Stimulated activated CD4-positive, alpha-beta T cell treated with anti-CD3 and anti-CD28 coated beads, Interleukin-1b, Interleukin-23, amount 100 ng/mL, for 48 hours (primary cell): ENCODE data around the gene CDC34.

Experiments used
- DNase-seq: peaks from one replicate; pipeline ENCODE4 v3.0.0-alpha.2; 2020

Gene CDC34

DNA sequence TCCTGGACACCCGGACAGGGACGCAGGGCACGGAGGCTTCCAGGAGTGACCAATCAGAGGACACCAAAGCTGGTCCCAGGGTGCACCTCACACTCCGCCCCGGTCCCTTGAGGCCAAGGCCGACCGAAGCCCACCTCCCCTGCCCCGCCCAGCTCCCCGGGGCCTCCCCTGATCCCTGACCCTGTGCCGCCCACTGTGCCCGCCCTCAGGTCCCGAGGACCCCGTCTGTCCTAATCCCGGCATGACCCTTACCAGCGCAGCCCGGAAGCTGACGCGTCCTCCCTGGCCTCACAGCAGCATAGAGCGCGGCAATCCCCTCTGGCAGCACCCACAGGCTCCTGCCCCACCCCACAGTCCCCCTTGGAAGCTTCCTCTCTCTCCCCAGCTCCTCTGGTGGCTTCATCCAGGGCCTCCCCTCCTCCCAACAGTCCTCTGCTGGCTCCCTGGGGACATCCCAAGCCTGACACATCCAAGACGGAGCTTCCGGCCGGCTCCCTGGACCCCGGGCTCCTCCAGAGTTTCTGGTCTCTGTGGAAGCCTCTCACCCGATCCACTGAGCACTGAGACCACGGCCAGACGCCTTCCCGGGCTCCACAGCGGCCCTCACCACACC lies 7.4 kb upstream of the CDC34 start:
- no peak for DNase-seq

DNA sequence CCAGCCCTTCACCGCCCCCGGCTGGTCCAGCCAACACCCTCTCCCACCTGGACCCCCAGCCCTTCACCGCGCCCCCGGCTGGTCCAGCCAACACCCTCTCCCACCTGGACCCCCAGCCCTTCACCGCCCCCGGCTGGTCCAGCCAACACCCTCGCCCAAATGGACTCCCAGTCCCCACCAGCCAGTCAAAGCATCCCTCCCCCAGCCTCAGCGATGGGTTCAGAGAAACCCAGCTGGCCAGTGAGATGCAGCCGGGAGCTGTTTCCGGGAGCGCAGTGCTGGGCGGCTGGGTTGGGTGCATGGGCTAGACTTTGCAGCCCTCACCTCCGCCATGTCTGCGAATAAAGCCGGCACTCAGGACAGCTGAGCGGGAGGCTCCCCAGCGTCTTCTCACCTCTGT lies 6.5 kb upstream of the CDC34 start:
- DNase-seq: no peak

DNA sequence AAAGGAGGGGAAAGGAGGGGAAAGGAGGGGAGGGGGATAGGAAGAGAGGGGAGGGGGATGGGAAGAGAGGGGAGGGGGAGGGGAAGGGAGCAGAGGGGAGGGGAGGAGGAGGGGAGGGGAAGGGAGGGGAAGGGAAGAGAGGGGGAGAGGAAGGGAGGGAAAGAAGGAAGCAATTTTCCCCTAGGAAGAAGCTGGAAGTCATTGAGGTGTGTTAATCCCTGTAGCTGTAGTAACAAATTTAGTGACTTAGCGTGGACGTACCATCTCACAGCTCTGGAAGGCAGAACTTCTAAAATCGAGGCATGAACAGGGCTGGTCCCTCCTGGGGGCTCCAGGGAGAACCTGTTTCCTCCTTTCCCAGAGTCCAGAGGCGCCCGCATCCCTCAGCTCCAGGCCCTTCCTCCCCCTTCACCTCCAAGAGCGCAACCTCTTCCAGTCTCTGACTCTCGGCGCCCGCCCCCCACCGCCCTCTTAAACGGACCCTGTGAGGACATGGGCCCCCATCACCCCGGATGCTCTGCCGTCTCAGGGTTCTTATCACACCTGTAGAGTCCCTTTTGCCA lies 5.6 kb upstream of the CDC34 start:
- DNase-seq: no peak

DNA sequence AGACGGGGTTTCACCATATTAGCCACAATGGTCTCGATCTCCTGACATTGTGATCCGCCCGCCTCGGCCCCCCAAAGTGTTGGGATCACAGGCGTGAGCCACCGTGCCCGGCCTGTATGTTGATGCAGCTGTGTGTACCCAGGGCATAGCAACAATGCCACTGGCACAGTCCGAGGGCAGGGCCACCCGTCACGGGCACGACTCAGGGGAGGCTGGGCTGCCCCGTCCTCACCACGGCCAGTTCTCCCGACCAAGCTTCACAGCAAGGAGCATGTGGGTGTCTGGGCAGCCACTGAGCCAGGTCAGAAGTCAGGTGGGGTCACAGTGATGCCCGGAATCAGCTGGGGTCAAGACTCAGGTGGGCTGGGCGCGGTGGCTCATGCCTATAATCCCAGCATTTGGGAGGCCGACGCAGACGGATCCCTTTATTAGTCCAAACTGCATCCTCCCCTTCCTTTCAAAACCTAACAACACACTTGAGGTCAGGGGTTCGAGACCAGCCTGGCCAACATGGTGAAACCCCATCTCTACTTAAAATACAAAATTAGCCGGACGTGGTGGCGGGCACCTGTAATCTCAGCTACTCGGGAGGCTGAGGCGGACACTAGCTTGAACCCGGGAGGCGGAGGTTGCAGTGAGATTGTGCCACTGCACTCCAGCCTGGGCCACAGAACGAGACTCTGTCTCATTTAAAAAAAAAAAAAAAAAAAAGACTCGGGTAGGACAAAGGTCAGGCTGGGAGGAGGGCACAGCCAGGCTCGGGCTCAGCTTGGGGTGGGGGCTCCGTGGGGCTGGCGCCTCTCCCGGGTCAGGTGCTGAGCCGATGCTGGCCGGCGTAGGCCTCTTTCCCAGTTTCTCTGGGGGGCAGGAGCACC lies 1.2 kb upstream of the CDC34 start:
- DNase-seq: no peak

DNA sequence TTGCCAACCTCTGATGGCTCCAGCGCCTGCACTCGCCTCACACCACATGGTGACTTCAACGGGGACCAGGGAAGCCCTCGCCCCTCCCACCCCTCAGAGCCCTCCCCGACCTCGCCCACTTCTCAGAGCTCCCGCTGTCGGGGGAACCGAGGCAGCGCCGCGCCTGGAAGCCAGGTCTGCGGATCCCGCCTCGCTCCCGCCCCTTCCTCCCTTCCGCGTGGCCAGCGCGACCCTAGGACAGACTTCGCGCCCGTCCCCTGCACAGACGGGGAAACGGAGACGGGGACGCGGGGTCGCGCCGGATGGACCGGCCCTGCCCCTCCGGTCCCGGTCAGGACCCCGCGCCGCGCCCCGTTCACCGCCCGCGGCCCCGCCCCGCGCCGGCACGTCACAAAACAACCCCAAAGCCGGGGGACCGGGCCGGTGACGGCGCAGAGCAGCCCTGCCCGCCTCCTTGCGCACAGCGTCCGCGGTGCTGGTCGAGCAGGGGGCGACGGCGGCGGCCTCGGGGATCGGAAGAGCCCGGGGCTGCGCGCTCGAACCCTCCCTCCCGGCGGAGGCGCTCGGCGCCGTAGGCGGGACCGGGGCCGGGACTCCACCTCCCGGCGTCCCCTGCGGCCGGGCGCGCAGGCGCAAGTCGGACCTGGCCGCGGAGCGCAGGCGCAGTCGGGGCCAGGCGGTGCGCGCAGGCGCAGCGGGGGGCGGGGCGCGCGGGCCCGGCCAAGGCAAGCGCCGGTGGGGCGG lies 379 bp upstream of the CDC34 start:
- peak; percentile 86 for DNase-seq

DNA sequence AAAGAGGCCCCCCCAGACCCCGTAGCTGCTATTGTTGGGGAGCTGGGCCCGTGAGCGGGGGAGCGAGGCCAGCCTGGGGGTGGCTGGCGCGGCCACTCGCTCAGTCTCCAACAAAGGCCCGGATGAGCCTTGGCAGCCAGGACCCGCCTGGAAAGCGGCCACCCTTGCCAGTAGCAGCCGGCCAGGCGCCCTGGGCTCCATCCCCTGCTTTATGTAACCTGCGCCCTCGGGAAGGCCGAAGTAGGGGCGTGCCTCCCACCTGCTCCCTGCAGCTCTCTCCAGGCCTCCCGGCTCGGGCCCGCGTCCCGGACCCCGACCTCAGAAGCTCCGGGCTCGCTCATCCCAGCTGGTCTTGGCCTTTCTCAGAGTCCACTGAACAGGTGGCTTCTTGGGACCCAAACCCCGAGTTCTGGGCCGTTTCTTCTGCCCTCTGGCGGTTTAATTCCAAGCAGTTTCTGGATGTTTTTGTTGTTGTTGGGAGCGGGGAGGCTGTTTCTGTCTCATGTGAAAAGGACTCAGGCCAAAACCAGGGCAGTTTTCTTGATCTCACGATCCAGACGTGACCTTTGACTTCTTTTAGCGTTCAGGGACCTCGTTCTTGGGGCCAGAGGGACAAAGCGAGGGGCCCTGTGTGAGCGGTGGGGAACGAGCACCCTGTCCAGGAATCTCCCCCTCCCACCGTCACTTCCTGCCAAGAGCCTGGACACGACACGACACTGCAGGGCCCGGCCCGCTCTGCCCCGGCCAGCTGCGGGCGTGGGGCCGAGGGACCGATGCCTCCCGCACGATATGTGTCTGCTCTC lies 1.2 kb downstream of the CDC34 start:
- no peak for DNase-seq

DNA sequence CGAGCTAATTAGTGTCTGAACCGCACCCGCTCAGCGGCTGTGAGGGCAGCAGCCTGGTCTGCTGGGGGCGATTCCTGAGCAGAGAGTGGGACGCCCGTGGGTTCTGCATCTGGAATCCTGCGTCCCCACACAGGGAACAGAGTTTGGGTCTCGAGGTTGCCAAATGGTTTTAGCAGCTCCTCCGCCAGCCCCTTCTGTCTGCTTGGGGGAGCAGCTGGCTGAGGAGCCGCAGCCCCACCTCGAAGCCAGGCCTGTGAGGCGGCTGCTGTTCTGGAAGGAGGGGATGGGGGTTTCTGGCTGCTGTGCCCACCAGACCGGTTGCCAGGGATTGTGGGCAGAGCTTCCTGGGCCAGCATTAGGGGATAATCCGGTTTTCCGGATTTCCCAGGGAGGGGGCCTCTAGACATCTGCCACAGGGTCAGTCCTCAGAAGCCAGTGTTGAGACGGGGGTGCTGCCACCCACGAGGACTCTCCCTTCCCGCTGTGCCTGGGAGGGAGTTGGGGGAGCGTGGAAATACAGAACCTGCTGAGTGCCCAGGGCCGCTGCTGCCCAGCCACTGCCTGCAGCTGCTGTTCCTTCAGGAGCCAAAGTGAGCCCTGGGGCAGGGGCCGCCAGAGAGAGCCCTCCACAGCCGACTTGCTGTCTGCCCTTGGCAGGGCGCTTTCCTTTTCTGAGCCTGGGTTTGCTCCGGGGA lies 2.0 kb downstream of the CDC34 start:
- DNase-seq: no peak

DNA sequence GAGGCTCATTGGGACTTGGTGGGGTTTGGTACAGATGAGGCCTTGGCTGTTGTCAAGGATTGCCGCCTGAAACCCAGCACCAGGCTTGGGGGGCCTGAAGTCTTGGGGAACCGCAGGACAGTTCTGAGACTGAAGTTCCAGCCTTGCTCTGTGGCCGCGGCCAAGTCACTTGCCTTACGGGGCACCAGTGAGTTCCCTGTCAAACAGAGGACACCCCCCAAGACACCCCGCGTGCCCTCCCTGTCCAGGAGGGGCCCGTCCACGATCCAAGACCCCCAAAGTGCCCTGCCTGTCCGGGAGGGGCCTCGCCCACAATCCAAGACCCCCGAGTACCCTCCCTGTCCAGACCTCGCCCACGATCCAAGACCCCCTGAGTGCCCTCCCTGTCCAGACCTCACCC lies 2.5 kb downstream of the CDC34 start:
- DNase-seq: no peak

DNA sequence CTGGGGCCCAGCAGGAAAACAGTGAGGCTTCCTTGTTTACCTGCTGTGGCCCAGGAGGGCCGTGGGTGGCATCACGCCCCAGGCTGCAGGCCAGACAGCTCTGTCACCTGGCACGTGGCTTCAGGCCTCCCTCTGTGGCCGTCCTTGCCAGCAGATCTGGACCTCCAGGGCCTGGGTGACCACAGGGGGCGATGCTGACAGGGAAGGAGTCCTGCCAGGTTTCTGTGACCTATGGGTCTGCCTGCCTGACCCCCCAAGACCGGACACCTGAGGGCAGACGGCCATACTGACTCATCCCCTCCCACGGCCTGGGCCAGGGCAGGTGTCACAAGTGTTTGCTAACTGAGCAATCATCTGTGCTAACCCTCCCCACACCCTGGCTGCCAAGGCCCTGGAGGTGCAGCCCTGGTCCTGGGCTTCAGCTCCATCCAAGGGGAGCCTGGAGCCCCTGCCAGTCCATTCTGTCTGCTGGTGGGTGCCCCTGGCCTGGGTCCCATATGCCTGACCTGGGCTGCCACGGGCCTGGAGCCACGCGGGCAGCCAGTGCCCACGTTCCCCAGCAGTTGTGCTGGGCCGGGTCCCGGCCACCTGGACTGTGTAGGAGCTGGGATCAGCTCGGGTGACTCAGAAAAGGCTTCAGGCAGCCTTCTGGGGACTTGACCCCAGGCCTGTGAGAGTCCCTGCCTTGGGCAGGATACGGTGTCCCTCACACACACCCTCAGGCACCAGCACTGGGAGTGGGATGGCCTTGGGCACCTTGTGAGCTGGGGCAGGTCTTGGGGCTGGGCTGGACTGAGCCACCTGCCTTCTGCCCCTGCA lies 3.7 kb downstream of the CDC34 start:
- no peak for DNase-seq

DNA sequence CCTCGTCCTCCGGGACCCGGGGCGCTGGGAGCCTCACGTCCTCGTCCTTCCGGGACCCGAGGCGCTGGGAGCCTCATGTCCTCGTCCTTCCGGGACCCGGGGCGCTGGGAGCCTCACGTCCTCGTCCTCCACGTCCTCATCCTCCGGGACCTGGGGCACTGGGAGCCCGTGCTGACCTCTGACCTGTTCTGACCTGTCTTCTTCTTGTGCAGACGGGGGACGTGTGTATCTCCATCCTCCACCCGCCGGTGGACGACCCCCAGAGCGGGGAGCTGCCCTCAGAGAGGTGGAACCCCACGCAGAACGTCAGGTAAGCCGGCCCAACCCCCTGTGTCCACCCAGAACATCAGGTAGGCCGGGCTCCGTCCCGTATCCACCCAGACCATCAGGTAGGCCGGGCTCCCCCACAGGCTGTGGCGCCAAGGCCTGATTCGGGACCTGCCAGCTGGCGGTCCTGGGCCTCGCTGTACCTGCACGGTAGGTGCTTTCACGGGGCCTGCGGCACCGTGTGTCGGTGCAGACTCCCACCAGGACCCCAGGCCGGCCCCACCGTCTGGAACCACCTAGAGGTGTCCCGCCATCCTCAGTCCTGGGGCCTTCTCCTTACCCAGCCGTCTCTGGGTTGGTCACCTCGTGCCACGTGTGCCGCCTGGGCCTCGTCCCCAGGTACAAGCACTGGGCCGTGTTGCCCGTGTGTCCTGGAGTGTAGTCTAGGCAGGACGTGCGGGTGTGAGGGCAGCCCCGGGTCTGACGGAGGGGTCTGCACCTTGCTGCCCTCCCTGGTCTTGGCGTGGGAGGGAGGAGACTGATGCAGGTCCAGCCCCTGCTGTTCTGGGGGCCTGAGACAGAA lies 4.7 kb downstream of the CDC34 start:
- no peak for DNase-seq

DNA sequence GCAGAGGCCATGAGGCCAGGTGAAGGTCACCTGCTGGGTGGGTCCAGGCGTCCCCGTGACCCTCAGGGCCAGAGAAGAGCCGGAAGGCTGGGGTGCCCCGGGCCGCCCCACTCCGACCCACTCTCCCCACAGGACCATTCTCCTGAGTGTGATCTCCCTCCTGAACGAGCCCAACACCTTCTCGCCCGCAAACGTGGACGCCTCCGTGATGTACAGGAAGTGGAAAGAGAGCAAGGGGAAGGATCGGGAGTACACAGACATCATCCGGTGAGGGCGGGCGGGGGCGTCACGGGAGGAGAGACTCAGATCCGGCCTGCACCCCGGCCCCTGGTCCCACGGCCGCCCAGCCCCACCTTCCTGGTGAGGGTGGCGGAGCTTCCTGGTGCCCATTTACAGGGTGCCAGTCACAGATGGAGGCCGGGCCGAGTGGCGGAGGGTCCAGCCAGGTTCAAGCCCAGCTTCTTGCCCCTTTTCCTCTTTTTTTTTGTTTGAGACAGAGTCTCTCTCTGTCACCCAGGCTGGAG lies 5.4 kb downstream of the CDC34 start:
- DNase-seq: no peak

DNA sequence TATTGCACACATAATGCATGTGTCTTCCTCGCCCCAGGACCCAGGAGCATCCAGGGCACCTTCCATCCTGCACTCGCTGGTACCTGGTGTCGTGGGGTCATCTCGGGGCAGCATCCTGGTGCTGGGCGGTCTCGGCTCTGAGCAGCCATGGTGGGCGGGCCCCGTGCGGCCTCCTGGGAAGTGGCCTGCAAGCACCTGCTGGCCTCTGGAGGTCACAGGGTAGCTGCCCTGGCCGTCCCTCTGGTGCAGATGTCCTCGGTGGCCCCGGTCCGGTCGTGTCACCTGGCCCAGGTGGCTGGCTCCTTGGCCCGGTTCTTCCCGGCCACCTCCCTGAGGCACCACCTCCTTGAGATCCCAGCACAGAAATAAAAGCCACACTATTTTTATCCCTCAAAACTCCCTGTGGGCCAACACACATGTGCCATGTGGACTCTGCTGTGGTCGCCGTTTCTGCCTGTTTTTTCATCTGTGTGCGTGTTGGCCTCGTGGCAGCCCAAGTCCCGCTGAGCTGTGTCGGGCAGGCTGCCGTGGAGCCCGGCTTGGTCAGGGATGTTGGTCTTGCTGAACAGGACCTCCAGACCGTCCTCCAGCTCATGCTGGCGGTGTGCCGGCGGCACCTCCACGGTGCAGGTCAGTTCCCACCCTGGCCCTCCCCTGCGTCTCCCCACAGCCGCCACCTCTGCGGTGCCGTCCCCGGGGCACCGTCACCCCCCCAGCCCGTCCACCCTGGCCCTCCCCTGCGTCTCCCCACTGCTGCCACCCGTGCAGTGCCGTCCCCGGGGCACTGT lies 7.3 kb downstream of the CDC34 start:
- no peak for DNase-seq

DNA sequence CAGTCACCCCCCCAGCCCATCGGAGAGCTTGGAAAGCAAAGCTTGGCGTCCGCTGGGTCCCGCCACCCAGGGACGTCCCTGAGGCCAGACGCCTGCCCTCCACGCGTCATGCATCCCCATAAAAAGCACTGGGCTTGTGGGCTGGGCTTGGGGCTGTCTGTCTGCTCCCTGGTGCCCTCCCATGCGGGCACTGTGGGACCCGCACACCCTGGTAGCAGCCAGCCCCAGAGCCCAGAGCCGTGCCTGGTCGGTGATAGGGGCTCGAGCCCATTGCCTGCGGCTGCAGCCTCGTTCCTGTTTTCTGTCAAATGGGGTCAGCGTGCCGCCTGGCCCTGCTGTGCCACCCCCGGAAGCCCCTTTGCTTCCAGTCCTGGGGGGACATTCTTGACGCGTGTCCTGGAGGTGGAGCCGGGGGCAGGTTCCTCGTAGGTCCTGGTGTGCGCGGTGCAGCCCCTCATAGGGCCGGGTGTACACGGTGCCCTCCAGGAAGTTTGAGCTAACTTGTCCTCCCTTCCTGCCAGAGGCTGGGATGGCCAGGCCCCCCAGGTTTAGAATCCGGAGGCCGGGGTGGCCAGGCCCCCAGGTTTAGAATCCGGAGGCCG lies 8.0 kb downstream of the CDC34 start:
- DNase-seq: no peak

DNA sequence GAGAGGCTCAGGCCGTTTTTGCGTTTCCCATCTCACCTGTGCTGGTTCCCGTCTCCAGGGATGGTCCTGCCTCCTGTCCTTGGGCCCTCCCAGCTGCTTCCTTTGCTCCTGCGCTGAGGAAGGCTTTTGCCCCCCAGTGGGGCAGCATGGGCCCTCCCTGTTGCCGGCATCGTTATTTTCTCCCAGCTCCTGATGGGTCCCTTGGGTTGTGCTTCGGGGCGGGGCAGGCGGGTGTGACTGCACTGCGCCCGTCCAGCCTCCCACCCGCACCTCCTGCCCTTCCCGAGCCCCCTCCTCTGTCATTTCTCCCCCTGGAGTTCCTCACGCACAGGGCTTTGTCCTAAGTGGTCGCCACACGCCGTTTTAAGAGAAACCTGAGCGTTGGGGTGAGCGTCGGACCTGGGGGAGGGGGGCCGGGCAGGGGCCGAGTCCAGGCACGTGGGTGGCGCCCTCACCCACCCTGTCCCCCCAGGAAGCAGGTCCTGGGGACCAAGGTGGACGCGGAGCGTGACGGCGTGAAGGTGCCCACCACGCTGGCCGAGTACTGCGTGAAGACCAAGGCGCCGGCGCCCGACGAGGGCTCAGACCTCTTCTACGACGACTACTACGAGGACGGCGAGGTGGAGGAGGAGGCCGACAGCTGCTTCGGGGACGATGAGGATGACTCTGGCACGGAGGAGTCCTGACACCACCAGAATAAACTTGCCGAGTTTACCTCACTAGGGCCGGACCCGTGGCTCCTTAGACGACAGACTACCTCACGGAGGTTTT lies 9.5 kb downstream of the CDC34 start:
- no peak for DNase-seq

DNA sequence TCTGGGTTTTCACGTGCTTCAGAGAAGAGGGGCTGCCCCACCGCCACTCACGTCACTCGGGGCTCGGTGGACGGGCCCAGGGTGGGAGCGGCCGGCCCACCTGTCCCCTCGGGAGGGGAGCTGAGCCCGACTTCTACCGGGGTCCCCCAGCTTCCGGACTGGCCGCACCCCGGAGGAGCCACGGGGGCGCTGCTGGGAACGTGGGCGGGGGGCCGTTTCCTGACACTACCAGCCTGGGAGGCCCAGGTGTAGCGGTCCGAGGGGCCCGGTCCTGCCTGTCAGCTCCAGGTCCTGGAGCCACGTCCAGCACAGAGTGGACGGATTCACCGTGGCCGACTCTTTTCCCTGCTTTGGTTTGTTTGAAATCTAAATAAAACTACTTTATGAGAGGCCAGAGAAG lies 10.1 kb downstream of the CDC34 start:
- no peak for DNase-seq

DNA sequence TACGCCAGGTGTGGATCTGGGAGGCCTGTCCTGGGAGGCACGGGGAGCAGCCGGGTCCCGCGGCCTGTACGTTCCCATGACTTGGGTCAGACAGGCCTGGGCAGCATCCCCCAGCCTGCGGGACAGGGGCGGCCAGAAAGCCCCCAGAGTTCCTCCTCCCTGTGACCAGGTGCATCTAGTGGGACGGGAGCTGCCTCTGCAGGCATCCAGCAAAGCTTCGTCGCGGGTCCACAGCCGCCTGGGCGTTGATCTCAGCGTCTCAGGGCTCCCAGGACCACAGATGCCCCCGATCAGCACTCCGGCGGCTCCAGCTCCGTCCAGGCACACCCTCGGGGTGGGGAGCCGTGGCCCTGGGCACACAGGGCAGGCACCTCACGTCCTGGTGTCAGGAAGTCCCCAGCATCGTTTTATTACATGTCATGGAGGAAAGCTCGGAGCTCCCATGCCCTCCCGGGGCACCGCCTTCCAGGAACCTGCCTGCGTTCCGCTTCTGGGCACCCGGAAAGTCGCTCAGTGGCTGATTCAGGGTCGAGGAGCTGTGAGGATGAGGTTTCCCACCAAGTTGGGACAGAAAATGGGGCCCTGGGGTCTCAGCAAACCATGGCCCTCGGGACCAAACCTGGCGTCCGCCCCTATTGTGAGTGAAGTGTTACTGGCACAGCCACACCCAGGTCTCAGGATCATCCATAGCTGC lies 10.8 kb downstream of the CDC34 start:
- no peak for DNase-seq
